Motor neuron (in vitro differentiated cells): Measurements from ENCODE around the gene DCX. TPM values are rescaled to one million over a fixed set of nuclear protein-coding genes. Genes with fewer than 3 reads are reported as not detected.

Experiments used
- ATAC-seq, 8 experiments: fragments of 200-7000 bp; cut with Tn5 transposase; replicated peaks in 6 of 8; 2 replicates each; pipeline ENCODE4 v1.8.0; 2021; ENCODE audit warnings: mild to moderate bottlenecking in 8 of 8, moderate library complexity in 8 of 8
- H3K27ac ChIP-seq, 2 donors: fragments of 250-450 bp; sonication (Bioruptor Pico); 2 replicates each; pipeline ENCODE4 v1.9.0; 2021; ENCODE audit warnings: antibody characterized with exemption in 2 of 2, mild to moderate bottlenecking in 2 of 2, moderate library complexity in 1 of 2
- H3K4me1 ChIP-seq, 2 donors: fragments of 250-450 bp; sonication (Bioruptor Pico); replicated peaks in 1 of 2; 2 replicates each; pipeline ENCODE4 v1.6.1; 2021; ENCODE audit warnings: antibody characterized with exemption in 2 of 2, mild to moderate bottlenecking in 2 of 2, moderate library complexity in 1 of 2
- H3K4me3 ChIP-seq, 5 donors: fragments of 250-450 bp; sonication (Bioruptor Pico); 2 replicates each; pipeline ENCODE4 v1.9.0; 2021; ENCODE audit warnings: antibody characterized with exemption in 5 of 5, mild to moderate bottlenecking in 5 of 5, moderate library complexity in 4 of 5
- WGBS, 10 experiments: fragments of 450-650 bp; shearing (Covaris generic); methylation state at CpG; one replicate each; pipeline ENCODE4 v1.0.0; 2022; 5-methylcytosine and 5-hydroxymethylcytosine counted together
- in situ Hi-C, 9 experiments: fragments of 400-800 bp; cut with MboI; loops; one replicate each; pipeline ENCODE4 v1.15.0; 2021; ENCODE audit warnings: low sequenced_read_pairs in 9 of 9, low pct_unique_long_range_greater_than_20kb in 2 of 9; ENCODE audit not compliant: unreplicated experiment in 9 of 9
- total RNA-seq, 8 experiments: library from RNA; unstranded; fragments of 300-600 nt; gene quantifications; 2 replicates each; pipeline versions ENCODE4 v1.2.3 to v1.2.4, GENCODE V29; 2022

The DCX gene
- total RNA-seq = 100 to 1,000 TPM in 4 of 8 experiments, 10 to 100 TPM in 1, under 1 TPM in 2, not detected in 1; 0.05 to 278 (median 208) TPM

DNA sequence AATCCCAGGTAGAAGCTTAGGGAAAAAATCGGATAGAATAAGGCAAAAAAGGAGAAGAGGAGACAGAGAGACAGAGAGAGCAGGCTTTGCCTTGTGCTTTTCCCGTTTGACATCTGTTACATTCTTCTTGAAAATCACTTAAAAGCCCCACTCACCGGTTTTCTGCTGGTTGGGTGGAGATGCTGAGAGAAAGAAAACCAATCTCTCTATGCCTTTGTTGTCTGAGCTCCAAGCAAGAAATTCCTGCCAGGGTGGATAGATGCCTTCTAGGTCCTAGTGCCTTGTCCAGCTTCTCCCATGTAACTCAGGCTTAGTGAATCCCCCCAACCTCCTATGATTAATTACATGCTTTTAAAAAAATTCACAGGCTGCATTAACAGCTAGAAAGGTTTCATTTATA, at the start of gene DCX:
DCX (minus strand) TSS at position 210 of the 400 bp plus-strand sequence. CDS start 1,794 bp downstream, outside the sequence.
- H3K4me1 ChIP-seq = peaks cover 2 to 3% of the 10 kb centered on the region in 2 donors
- peak within 1 kb of the TSS; percentile 80 to 98 for H3K27ac ChIP-seq
- peak within 1 kb of the TSS; percentile 41 to 91 (median 45) for H3K4me3 ChIP-seq
- in situ Hi-C loops = no loop called here
- 0% methylated on average over 1 to 3 of the region's 3 CpGs; no CpG with 5 or more reads in 3 of the 10 experiments for WGBS, 10 experiments
- peak in 5 of 8 experiments; percentile 67 to 84 (median 77) for ATAC-seq

GRCh38 chrX:111460607-111461006, 48.6 kb upstream of the DCX start:
- no peak for ATAC-seq
- no peaks in the 10 kb centered on the region for H3K4me1 ChIP-seq
- no peak overlapping the region for H3K27ac ChIP-seq
- H3K4me3 ChIP-seq = no peak overlapping the region
- in situ Hi-C loops = no loop called here

DNA sequence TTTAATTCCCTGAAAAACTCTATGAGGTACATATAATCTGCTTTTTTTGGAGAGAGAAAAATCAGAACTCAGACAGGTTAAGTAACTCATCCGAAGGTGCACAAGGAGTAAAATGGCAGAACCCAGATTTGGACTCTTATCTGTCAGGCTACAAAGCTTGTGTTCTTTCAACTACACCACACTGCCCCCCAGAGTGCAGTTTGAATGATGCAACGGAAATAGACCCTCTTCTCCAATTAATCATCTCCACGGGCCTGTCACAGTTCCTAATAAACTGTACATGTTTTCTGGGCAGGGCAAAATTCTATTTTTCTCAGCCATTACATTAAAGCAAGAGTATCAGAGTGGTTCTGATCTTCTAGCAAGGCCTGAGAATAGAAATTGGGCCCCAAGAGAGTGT, 35.3 kb upstream of the DCX start:
- Histone ChIP-seq H3K27ac (no peak overlapping the region), H3K4me1 (peaks cover 0 to 2% of the 10 kb centered on the region in 2 donors), H3K4me3 (no peak overlapping the region)
- ATAC-seq = peak in 1 of 8 experiments; percentile 36
- 0 to 64% (median 32%) methylated on average over 1 to 2 of the region's 3 CpGs; no CpG with 5 or more reads in 6 of the 10 experiments for WGBS, 10 experiments
- in situ Hi-C loops = no loop called here

DNA sequence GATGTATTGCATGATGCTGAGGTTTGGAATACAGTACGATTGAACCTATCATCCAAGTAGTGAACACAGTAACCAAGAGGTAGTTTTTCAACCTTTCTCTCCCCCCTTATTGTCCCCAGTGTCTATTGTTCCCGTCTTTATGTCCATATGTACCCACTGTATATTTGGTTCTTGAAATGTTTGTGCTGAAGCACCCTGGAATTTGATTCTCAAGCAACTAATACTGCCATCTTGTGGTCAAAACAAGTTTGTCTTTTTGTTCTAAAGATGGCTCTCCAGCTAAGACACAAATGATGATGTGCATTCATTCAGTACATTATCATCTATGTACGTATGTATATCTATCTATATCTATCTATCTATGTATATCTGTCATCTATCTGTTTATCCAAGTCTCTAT, 33.5 kb upstream of the DCX start:
- ATAC-seq = peak in 7 of 8 experiments; percentile 23 to 63 (median 51)
- in situ Hi-C loops = no loop called here
- Histone ChIP-seq H3K27ac (no peak overlapping the region), H3K4me1 (peaks cover 0 to 2% of the 10 kb centered on the region in 2 donors), H3K4me3 (no peak overlapping the region)
- 0 to 46% (median 8%) methylated on average over 1 to 3 of the region's 3 CpGs; no CpG with 5 or more reads in 4 of the 10 experiments for WGBS, 10 experiments

DNA sequence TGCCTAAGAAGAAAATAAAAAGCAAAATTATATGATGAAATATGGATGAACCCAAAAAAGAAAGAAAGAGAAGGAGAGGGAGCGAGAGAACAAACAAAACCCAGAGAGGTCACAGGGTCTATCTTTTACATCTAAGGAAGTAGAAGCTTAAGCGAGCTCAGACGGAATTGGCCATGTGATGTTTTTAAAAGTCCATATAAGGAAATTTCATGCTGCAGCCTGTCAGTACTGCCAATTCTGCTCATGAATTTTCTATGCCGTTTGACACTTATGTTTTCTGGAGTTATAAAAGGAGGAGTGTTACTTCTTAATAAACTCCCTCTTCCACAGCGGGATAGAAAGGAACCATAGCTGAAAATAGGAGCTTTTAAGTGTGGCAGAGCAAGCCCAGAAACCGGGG, 32.9 kb upstream of the DCX start:
- ATAC-seq = peak in 2 of 8 experiments; percentile 37 to 64
- Histone ChIP-seq H3K4me1 (peaks cover 0 to 2% of the 10 kb centered on the region in 2 donors), H3K4me3 (no peak overlapping the region), H3K27ac (no peak overlapping the region)
- WGBS, 10 experiments = 0 to 100% (median 58%) methylated on average over 1 to 6 of the region's 6 CpGs; no CpG with 5 or more reads in 1 of the 10 experiments
- in situ Hi-C loops = no loop called here

DNA sequence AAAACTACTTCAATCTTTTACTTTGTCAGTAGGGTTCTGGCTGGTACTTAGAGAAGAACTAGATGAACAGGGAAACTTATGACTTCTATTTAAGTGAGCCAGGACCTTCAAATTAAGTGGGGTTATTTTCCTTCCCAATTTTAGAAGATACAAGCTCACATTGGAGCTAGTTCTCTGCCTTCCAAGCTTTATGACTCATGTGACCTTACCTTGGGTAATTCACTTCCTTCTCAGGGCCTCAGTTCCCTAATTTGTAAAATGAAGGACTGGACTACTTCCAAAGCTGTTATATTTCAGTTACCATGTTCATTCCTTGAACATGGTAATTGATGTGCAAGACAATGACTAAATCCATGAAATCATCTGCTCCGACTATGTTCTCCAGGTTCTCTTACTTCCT, 32.0 kb upstream of the DCX start:
- no peak for ATAC-seq
- in situ Hi-C loops = no loop called here
- H3K4me1 ChIP-seq = peaks cover 0 to 2% of the 10 kb centered on the region in 2 donors
- H3K4me3 ChIP-seq = no peak overlapping the region
- 75 to 90% methylated on average over 1 of the region's 1 CpG; no CpG with 5 or more reads in 8 of the 10 experiments for WGBS, 10 experiments
- H3K27ac ChIP-seq = no peak overlapping the region

GRCh38 chrX:111442791-111443190, 30.8 kb upstream of the DCX start:
- no peak overlapping the region for H3K27ac ChIP-seq
- H3K4me1 ChIP-seq = peaks cover 0 to 2% of the 10 kb centered on the region in 2 donors
- ATAC-seq = no peak
- in situ Hi-C loops = no loop called here
- 0 to 100% (median 50%) methylated on average over 1 to 2 of the region's 2 CpGs; no CpG with 5 or more reads in 5 of the 10 experiments for WGBS, 10 experiments
- no peak overlapping the region for H3K4me3 ChIP-seq

DNA sequence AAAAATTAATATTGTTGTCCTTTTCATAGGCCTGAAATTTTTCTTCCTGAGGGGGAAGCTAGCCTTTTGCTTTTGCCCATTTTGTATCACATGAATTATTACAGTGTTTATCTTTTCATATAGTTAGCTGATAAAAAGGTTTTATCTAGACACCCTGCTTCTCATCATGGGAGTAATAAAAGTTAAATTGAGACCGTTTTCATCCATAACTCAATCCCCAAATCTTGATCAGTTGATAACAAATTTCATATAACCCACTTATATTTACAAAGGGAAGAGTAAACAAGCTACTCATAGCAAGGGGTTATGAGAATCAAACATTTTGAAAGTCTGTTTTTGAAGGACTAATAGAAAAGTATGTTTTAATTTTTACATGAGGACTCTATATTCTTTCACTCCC, 23.5 kb upstream of the DCX start:
- no peak for ATAC-seq
- WGBS, 10 experiments = 56% methylated on average over 1 of the region's 1 CpG; no CpG with 5 or more reads in 9 of the 10 experiments
- Histone ChIP-seq H3K4me3 (no peak overlapping the region), H3K27ac (no peak overlapping the region), H3K4me1 (no peaks in the 10 kb centered on the region)
- in situ Hi-C loops = no loop called here

DNA sequence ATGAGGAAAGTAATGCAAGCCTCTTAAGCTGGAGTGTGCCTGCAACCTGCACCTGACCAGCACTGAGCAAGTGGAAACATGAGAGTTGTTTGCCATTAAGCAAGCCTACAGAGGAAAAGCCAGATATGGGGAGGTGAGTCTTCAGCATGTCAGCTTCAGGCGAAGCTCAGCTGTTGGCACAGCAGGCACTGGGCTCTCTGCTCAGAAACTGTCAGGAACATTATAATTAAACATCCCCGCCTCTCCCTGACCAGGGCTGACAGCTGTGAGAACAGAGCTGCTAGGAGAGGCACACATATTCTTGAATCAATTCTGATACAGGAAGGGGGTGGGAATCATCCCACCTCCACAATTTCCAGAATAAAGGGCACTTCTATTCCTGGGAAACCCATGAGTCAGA, 19.0 kb upstream of the DCX start:
- in situ Hi-C loops = no loop called here
- Histone ChIP-seq H3K4me1 (no peaks in the 10 kb centered on the region), H3K4me3 (no peak overlapping the region), H3K27ac (no peak overlapping the region)
- ATAC-seq = peak in 3 of 8 experiments; percentile 26 to 41 (median 30)
- 49% methylated on average over 2 of the region's 2 CpGs; no CpG with 5 or more reads in 9 of the 10 experiments for WGBS, 10 experiments

DNA sequence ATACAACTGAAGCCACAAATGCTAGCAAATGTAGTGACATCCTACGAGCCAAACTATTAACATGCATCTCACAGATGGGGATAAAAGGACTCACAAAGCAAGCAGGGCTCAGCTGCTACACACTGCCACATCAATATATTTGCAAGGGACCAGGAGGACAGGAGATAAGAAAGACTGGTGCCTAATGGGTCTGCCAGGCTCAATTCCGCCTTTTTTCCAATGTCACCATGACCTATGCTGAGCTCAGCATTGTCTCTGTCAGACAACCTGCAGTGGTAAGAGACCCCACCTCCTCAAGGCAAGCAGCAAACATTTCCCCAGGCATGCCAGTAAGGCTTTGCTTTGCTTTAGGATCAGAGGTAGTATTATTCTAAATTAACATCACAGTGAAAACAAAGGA, 435 bp downstream of the DCX start:
- Histone ChIP-seq H3K27ac (peak overlapping the region; percentile 80 to 98), H3K4me1 (peaks cover 2 to 4% of the 10 kb centered on the region in 2 donors), H3K4me3 (peak overlapping the region; percentile 41 to 91 (median 45))
- in situ Hi-C loops = no loop called here
- WGBS, 10 experiments = 20% methylated on average over 1 of the region's 2 CpGs; no CpG with 5 or more reads in 9 of the 10 experiments
- peak in 5 of 8 experiments; percentile 50 to 71 (median 61) for ATAC-seq

- peak overlapping the region; percentile 80 to 98 for H3K27ac ChIP-seq
- peaks cover 2 to 13% of the 10 kb centered on the region in 2 donors for H3K4me1 ChIP-seq
- peak overlapping the region; percentile 41 to 91 (median 45) for H3K4me3 ChIP-seq
- in situ Hi-C loops = no loop called here
- WGBS, 10 experiments = 0% methylated on average over 1 of the region's 2 CpGs; no CpG with 5 or more reads in 9 of the 10 experiments
- peak in 5 of 8 experiments; percentile 58 to 72 (median 65) for ATAC-seq
These were observed 1.4 kb downstream of the DCX start for GRCh38 chrX:111410590-111411078.

- ATAC-seq = no peak
- H3K4me1 ChIP-seq = peaks cover 2 to 20% of the 10 kb centered on the region in 2 donors
- H3K27ac ChIP-seq = peak overlapping the region in 1 of 2 donors; percentile 98
- 0 to 93% (median 80%) methylated on average over 1 to 3 of the region's 3 CpGs; no CpG with 5 or more reads in 5 of the 10 experiments for WGBS, 10 experiments
- in situ Hi-C loops = no loop called here
- H3K4me3 ChIP-seq = peak overlapping the region; percentile 41 to 91 (median 45)
These were observed 2.7 kb downstream of the DCX start for GRCh38 chrX:111409326-111409725.

DNA sequence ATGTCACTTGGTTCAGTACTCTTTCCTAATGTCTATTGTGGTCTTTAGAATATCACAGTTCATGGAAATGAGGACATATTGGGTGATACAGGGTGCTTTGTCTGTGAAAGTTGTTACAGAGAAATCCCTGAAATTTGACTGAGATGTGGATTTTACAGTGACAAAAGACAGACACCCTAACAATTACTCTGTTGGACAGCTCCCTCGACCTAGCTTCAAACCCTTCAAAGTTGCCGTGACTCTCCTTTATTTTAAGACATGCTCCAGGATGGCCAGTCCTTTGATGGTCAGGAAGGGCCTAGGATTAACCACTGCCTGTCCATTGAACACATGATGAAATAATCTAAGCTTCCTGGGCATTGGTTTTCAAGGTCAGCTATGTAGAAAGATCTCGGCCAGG, 4.0 kb downstream of the DCX start:
- peak overlapping the region; percentile 8 to 91 (median 43) for H3K4me3 ChIP-seq
- no peak overlapping the region for H3K27ac ChIP-seq
- H3K4me1 ChIP-seq = peaks cover 2 to 25% of the 10 kb centered on the region in 2 donors
- no peak for ATAC-seq
- 0 to 40% methylated on average over 1 to 3 of the region's 3 CpGs; no CpG with 5 or more reads in 8 of the 10 experiments for WGBS, 10 experiments
- in situ Hi-C loops = no loop called here

DNA sequence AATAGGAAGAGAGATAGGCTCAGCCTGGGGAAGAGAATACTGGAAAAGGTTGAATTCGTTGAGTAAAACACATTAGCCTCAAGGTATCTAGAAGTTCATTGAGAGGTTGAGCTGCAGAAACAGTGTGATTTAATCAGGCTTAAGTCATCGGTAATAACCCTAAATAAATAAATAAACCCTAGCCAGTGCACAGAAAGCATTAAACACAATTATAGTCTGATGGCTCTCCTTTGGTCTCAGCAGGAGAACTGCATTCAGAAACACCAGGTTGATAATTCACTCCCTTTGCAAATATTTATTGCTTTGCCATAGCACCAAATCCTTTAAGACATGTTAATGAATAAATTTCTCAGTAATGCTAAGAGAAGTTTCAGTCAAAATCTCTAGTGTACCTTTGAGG, 9.6 kb downstream of the DCX start:
- ATAC-seq = peak in 3 of 8 experiments; percentile 73 to 86 (median 80)
- H3K27ac ChIP-seq = no peak overlapping the region
- H3K4me1 ChIP-seq = peaks cover 0 to 50% of the 10 kb centered on the region in 2 donors
- in situ Hi-C loops = no loop called here
- WGBS, 10 experiments = 67% methylated on average over 1 of the region's 2 CpGs; no CpG with 5 or more reads in 9 of the 10 experiments
- H3K4me3 ChIP-seq = no peak overlapping the region
